Transverse colon (tissue), 4 donors: Measurements from ENCODE around the gene JAKMIP1.

ENCODE experiments used
- POLR2AphosphoS5 ChIP-seq, 3 donors: sonication (generic); formaldehyde crosslinking; IDR thresholded peaks; one replicate each; pipeline ENCODE4 v1.6.1; 2016; ENCODE audit warnings: antibody characterized with exemption in 3 of 3
- TF ChIP-seq, protein P1 (sequence below), 5 experiments: fragments of 200-600 bp in 3 of 5; fragments of 450-650 bp in 2 of 5; sonication (generic) in 3 of 5; IDR thresholded peaks; 1 replicate in 2 of 5; 2 replicates in 3 of 5; pipeline ENCODE4 v1.5.1; 2016 to 2017; ENCODE audit warnings: antibody characterized with exemption in 5 of 5, inconsistent platforms in 3 of 5, mild to moderate bottlenecking in 2 of 5, moderate library complexity in 1 of 5

DNA sequence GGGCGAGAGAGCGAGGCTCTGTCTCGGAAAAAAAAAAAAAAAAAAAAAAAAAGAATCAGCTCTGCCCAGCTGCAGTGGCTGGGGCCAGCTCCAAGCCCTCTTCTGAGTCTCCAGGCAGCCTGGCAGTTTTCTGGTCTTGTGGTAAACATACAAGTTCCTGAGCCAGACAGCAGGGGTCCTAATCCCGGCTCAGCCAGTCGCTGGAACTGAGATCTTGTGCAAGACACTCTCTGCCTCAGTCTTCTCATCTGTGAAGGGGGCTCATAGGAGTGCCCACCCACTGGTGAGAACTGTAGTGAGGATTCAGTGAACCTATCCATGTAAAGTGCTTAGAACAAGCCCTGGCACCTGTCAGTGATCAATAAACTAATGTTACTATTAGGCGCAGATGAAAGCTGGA lies 223.9 kb downstream of the JAKMIP1 start:
- TF ChIP-seq, protein P1, sequence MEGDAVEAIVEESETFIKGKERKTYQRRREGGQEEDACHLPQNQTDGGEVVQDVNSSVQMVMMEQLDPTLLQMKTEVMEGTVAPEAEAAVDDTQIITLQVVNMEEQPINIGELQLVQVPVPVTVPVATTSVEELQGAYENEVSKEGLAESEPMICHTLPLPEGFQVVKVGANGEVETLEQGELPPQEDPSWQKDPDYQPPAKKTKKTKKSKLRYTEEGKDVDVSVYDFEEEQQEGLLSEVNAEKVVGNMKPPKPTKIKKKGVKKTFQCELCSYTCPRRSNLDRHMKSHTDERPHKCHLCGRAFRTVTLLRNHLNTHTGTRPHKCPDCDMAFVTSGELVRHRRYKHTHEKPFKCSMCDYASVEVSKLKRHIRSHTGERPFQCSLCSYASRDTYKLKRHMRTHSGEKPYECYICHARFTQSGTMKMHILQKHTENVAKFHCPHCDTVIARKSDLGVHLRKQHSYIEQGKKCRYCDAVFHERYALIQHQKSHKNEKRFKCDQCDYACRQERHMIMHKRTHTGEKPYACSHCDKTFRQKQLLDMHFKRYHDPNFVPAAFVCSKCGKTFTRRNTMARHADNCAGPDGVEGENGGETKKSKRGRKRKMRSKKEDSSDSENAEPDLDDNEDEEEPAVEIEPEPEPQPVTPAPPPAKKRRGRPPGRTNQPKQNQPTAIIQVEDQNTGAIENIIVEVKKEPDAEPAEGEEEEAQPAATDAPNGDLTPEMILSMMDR (IDR thresholded peaks at IDR 0.05): no peak
- no peak for TF ChIP-seq POLR2AphosphoS5 (IDR thresholded peaks at IDR 0.05)
